Esophagus squamous epithelium (tissue), 5 donors: ENCODE measurements around the gene CCR1. TPM values are rescaled to one million over a fixed set of nuclear protein-coding genes. Genes with fewer than 3 reads are reported as not detected.

Experiments used
- DNase-seq: peaks from one replicate; lab custom pipeline; 2025; lab: John Stamatoyannopoulos, UW
- H3K27ac ChIP-seq, 4 donors: fragments of 200-600 bp; sonication (generic); one replicate each; pipeline ENCODE4 v1.5.1; 2016 to 2019; ENCODE audit warnings: mild to moderate bottlenecking in 1 of 4
- H3K27me3 ChIP-seq, 4 donors: fragments of 200-600 bp; sonication (generic); 1 replicate in 3 of 4; 2 replicates in 1 of 4; pipeline versions ENCODE4 v1.5.1 to v1.6.0; 2017 to 2021; ENCODE audit warnings: antibody characterized with exemption in 1 of 4
- H3K36me3 ChIP-seq, 3 donors: fragments of 200-600 bp; sonication (generic); one replicate each; pipeline ENCODE4 v1.5.1; 2016 to 2019
- H3K4me1 ChIP-seq, 3 donors: fragments of 200-600 bp; sonication (generic); one replicate each; pipeline ENCODE4 v1.5.1; 2017 to 2019
- H3K4me3 ChIP-seq, 4 donors: fragments of 200-600 bp; sonication (generic); 1 replicate in 3 of 4; 2 replicates in 1 of 4; pipeline ENCODE4 v1.5.1; 2016 to 2019; ENCODE audit warnings: mild to moderate bottlenecking in 2 of 4, moderate library complexity in 1 of 4
- H3K9me3 ChIP-seq, 3 donors: fragments of 200-600 bp; sonication (generic); one replicate each; pipeline ENCODE4 v1.5.1; 2016 to 2019
- CTCF ChIP-seq, 6 experiments: fragments of 450-650 bp in 4 of 6; fragments of 200-600 bp in 2 of 6; sonication (generic) in 2 of 6; IDR thresholded peaks; one replicate each; pipeline ENCODE4 v1.5.1; 2016 to 2019; ENCODE audit warnings: antibody characterized with exemption in 6 of 6, mild to moderate bottlenecking in 4 of 6, moderate library complexity in 4 of 6
- POLR2A ChIP-seq, 4 donors: fragments of 450-650 bp; IDR thresholded peaks; one replicate each; pipeline ENCODE4 v1.6.1; 2017; ENCODE audit warnings: antibody characterized with exemption in 4 of 4, mild to moderate bottlenecking in 4 of 4, moderate library complexity in 3 of 4
- WGBS, 2 donors: methylation state at CpG; one replicate each; pipeline ENCODE4 v1.1.5; 2018; 5-methylcytosine and 5-hydroxymethylcytosine counted together
- intact Hi-C: fragments of 100-400 bp; cut with DNase I; formaldehyde crosslinking; loops from one replicate; pipeline ENCODE4 v1.15.0; 2022
- total RNA-seq, 4 donors: library from RNA; depleted of rRNA; stranded (reverse); fragments of >200 nt; gene quantifications; one replicate each; pipeline ENCODE4 v1.1.0, GENCODE V29; 2016
- donor health status: DM: yes; HTN: yes; CAD: no.

The CCR1 gene
- 1 to 10 TPM in 3 of 4 donors, under 1 TPM in 1; 0.45 to 8.6 (median 2.8) TPM for total RNA-seq

DNA sequence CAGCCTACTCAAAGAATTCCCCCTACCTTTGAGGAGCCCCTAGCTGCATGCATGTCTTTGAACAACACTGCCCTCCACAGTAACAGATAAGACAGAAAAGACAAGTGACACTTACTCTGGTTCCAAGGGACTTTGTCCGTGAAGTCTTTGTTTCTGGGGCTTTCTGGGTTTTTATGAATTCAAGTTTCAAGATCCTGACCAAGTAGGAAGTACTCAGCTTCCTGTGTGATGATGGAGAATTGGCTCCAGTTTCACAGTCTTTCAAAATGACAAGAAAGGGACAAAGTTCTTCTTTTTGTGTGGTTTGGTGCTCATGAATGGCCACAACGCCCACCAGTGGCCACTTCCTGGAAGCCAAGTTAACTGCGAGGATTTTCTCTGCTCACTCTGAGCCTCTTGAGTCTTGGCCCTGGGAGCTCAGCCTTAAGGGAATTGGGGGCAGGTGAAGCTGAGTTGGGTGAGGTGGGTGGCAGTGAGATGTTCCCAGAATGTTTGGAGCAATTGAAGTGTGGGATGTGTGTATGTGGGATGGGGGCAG lies at the start of gene CCR1:
Gene CCR1 (minus strand): TSS at position 147 of the 538 bp plus-strand sequence. CDS start 4,000 bp downstream, outside the sequence.
- Histone ChIP-seq H3K4me3 (peak within 1 kb of the TSS in 3 of 4 donors; percentile 16 to 51 (median 28)), H3K9me3 (no peaks in the 10 kb centered on the region), H3K4me1 (no peaks in the 10 kb centered on the region), H3K27me3 (no peaks in the 10 kb centered on the region), H3K27ac (peak within 1 kb of the TSS in 2 of 4 donors; percentile 52 to 57), H3K36me3 (no peaks in the 10 kb centered on the region)
- DNase-seq: no peak
- intact Hi-C loops: no loop called here
- peak in 3 of 6 experiments; percentile 28 to 56 (median 45) for TF ChIP-seq CTCF (IDR thresholded peaks at IDR 0.05)
- TF ChIP-seq POLR2A (IDR thresholded peaks at IDR 0.05): no peak
- WGBS, 2 donors: 33 to 43% methylated on average over 3 of the region's 3 CpGs

GRCh38 chr3:46252980-46253379 lies 44.9 kb upstream of the CCR1 start:
- 50% methylated on average over 1 of the region's 1 CpG for whole genome bisulfite sequencing, 2 donors
- DNase-seq: no peak
- TF ChIP-seq POLR2A (IDR thresholded peaks at IDR 0.05) (no peak), CTCF (IDR thresholded peaks at IDR 0.05) (no peak)
- no peak overlapping the region for H3K4me3 ChIP-seq
- H3K27me3 ChIP-seq: peaks cover 0 to 8% (median 0%) of the 10 kb centered on the region in 4 donors
- H3K36me3 ChIP-seq: no peaks in the 10 kb centered on the region
- H3K9me3 ChIP-seq: no peaks in the 10 kb centered on the region
- no peak overlapping the region for H3K27ac ChIP-seq
- intact Hi-C loops: no loop called here
- H3K4me1 ChIP-seq: no peaks in the 10 kb centered on the region

DNA sequence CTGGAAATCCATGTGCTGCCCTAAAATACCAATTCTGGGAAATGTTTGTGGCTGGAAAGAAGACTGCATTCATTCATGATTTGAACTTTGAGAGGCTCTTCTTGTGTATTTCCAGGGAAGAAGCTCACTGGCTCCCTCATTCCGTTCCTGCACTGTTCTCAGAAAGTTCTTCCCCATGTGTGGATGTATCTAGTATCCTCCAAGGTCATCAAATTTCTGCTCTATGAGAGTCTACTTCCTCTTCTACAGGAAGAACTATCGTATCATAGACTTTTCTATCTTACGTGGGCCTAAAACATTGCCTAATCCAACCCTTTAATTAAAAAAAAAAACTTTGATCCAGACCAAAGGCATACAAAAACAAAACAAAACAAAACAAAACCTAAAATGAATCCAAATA lies 37.0 kb upstream of the CCR1 start:
- Histone ChIP-seq H3K27me3 (peaks cover 0 to 3% (median 0%) of the 10 kb centered on the region in 4 donors), H3K9me3 (no peaks in the 10 kb centered on the region), H3K4me3 (no peak overlapping the region), H3K27ac (no peak overlapping the region), H3K36me3 (no peaks in the 10 kb centered on the region), H3K4me1 (no peaks in the 10 kb centered on the region)
- intact Hi-C loops: no loop called here
- 77 to 82% methylated on average over 3 of the region's 3 CpGs for WGBS, 2 donors
- TF ChIP-seq POLR2A (IDR thresholded peaks at IDR 0.05) (no peak), CTCF (IDR thresholded peaks at IDR 0.05) (no peak)
- no peak for DNase-seq

GRCh38 chr3:46243560-46243959 lies 35.4 kb upstream of the CCR1 start:
- DNase-seq: no peak
- TF ChIP-seq CTCF (IDR thresholded peaks at IDR 0.05) (no peak), POLR2A (IDR thresholded peaks at IDR 0.05) (no peak)
- intact Hi-C loops: no loop called here
- Histone ChIP-seq H3K36me3 (no peaks in the 10 kb centered on the region), H3K4me1 (peaks cover 0 to 7% (median 0%) of the 10 kb centered on the region in 3 donors), H3K27me3 (peaks cover 0 to 3% (median 0%) of the 10 kb centered on the region in 4 donors), H3K9me3 (no peaks in the 10 kb centered on the region), H3K27ac (no peak overlapping the region), H3K4me3 (no peak overlapping the region)
- 63 to 80% methylated on average over 2 of the region's 2 CpGs for WGBS, 2 donors

DNA sequence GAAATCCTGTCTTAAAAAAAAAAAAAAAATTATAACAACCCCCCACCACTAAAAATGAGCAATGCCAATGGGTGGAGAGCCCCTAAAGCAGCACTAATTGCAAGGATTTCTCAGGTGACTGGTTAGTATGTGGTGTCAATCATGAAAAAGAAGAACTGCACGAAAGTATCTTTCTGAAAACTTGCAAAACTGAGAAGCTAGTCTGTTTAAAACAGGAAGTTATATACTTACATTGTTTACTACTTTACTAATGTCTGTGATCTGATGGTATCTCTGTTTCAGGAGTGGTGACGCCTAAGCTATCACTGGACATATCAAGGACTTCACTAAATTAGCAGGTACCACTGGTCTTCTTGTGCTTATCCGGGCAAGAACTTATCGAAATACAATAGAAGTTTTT lies 34.0 kb upstream of the CCR1 start, which contains the start of gene CCR3:
Gene CCR3 (plus strand): TSS at position 341 of the 400 bp plus-strand sequence. CDS start 22,699 bp downstream, outside the sequence.
- Histone ChIP-seq H3K36me3 (no peaks in the 10 kb centered on the region), H3K27ac (no peak within 1 kb of the TSS), H3K4me3 (no peak within 1 kb of the TSS), H3K9me3 (no peaks in the 10 kb centered on the region), H3K4me1 (peaks cover 0 to 7% (median 0%) of the 10 kb centered on the region in 3 donors), H3K27me3 (peaks cover 0 to 3% (median 0%) of the 10 kb centered on the region in 4 donors)
- intact Hi-C loops: no loop called here
- no peak for DNase-seq
- 65 to 69% methylated on average over 4 of the region's 4 CpGs for WGBS, 2 donors
- TF ChIP-seq CTCF (IDR thresholded peaks at IDR 0.05) (no peak), POLR2A (IDR thresholded peaks at IDR 0.05) (no peak)
